DMS 273 treated with DMSO at 0.1 percent for 48 hours (cell line): Measurements from ENCODE around the gene CMTM8.

Source experiments
- DNase-seq: peaks from one replicate; lab custom pipeline; 2025; lab: John Stamatoyannopoulos, UW

CMTM8 gene

GRCh38 chr3:32340611-32341365 lies 102.3 kb downstream of the CMTM8 start:
- DNase-seq, result no peak

DNA sequence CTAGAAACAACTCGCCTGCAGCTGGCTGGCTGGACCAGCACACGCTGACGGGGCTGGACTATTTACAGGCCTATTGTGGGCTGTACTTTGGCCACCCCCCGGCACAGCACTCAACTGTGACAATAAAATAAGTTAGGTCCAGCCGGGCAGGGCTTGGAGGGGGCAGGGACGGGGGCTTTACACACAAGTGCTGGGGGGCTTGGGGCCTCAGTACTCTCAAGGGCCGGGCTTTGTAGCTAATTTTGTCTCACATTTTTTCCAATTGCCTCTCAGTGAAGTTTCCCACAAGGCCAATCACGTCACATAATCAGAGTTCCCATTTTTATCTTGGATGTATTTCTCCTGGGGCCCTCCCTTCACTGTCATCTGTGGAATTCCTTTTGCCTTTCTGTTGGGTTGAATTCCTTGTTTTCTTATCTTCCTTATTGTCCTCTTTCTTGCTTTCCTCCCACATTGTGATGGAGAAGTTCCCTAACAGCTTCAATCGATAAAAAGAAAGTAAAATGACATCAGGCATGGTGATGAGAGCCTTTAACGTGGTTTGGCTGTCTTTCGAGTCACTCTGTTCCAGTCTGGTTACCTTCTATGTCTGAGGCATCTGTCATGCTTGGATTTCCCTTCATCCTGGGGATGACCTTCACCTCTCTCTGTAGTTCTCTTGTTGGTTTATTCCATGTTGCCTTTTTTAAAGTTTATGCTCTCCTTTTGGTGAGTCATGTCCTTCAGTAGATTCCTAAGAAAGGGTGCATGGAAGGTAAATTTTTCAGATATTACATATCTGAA lies 109.1 kb downstream of the CMTM8 start:
- no peak for DNase-seq

DNA sequence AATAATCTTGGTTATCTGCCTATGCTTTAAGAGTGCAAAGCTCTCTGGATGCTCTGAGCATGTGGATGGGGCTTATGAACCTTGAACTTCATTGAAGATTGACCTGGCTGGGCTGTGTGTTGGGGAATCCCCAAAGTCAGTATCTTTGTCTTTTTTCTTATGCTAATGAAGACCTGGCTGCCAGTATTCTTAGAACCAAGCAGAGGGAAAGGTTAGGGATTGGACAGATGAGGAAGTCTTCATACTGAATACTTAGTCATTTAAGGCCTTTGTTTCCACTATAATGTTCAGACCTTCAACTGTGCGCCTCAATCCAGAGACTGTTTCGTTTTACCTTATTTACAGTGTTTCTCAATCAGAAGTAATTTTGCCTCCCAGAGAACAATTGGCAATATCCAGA lies 110.7 kb downstream of the CMTM8 start:
- no peak for DNase-seq

DNA sequence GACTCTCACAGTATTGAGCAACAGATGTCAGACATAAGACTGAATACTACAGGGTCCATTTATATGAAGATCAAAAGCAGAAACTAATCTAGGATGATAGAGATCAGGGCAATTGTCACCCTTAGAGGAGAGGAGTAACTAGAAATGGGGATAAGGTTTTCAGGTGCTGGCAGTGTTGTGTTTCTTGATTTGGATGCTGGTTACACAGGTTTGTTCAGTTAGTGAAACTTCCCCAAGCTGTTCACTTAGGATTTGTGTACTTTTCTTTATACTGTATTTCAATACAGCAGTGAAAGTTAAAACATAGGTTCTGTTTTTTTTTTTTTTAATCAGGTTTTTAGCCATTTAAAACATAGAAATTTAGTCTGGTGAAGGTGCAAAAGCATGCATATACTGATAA lies 114.1 kb downstream of the CMTM8 start:
- no peak for DNase-seq

GRCh38 chr3:32353351-32353750 lies 114.9 kb downstream of the CMTM8 start:
- DNase-seq, result no peak

DNA sequence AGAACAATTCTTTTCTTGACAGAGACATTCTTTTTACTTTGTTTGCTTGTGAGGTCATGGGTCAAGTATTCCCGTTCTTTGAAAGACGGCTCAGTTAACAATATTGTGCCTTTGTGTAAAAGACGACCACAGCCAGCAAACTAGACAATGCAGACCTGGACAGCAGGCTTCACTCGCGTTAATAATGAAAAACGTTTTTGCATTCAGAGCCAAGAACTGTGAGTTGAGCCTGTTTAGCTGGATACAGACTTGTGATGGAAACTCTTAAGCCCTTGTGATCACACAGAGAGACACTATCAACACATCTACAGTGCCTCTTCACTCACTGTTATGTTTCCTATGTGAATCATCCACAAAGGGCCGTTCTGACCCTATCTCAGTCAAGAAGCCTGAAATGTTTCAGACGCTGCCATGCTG lies 115.9 kb downstream of the CMTM8 start:
- no peak for DNase-seq

- DNase-seq, result no peak
Measured at GRCh38 chr3:32355751-32356291, 117.3 kb downstream of the CMTM8 start.

GRCh38 chr3:32359766-32360492 lies 121.4 kb downstream of the CMTM8 start:
- DNase-seq, result no peak

GRCh38 chr3:32360493-32360827 lies 122.0 kb downstream of the CMTM8 start:
- DNase-seq, result no peak

DNA sequence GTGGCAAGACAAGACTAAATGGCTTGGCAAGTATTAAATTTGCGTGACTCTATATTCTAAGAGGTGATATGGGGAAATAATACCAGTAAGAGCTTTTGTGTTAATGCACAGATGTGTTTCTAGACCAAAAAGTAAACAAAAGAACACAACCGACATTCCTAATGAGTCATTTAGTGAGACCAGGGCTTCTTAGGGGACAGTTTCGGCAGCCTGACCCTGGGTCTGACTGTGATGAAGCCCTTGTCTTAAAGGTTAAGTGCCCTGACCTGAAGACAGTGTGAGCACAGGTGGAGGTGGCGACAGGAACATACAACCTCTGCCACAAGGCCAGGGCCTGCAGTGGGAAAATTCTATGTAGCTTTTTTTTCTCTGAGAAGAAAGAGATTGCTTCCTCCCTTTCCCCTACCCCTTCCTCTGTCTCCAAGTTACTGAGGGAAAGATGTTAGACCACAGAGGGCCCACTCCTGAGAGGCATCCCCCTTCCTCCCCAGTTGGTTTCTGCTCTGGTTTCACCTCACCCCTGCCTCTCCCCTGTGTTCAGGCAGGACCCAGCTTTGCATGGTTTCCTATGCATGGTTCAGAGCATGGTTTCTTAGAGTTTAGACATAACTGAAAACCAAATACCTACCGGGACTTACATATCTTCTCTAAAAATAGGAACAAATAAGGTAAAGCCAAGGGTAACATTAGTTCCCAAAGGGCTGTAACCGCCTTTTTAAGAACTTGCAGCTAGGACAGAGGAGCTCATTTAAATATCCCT lies 128.3 kb downstream of the CMTM8 start:
- no peak for DNase-seq

DNA sequence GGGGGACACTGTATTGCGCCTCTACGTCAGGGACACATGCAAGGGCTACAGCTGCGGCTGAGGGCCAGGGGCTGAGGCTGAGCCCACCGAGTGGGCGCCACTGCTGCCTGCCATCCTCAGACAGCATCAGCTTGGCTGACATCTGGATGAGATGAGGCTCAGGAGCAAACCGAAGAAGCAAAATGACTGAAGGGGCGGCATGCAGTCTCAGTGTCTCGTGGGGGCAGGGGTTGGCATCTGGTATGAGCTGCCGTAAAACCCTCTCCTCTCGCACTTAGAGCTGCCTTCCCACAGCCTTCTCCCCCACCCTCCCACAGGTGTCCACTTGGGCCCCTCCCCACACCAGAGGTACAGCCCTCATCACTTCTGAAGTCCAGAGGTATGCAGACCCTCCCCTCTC lies 129.0 kb downstream of the CMTM8 start:
- no peak for DNase-seq

DNA sequence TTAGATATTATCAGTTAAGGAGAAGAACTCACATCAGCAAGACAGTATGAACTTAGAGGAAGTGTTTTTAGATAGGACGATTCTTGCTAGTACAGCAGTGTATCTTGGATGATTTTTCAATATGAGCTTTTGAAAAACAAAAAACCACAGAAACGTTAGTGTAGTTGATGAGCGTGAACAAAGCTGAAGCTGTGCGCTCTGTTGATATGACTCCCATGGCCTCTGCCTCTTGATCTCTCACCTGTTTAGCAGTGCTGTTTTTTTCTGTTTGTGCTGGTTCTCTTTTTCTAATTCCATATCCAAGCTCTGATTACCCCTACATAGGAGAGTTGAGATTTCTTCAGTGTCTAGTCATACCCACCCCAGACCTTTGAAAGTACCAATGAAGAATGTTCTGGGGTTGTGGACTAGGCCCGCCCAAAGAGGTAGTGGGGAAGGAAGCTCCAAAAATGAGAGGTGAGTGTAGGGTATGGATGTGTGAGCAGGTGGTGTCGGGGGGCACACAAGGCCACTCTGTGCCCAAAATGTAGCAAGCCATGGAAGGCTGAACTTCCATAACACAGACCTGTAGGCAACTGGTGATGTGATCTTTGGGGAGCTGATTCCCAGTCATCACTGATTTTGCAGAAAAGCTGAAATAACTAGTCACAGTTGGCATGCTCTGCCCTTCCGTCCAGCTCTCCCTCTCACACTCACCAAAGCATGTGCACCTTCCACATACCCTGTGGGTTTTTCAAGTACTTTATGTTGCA lies 133.2 kb downstream of the CMTM8 start:
- DNase-seq, result no peak

DNA sequence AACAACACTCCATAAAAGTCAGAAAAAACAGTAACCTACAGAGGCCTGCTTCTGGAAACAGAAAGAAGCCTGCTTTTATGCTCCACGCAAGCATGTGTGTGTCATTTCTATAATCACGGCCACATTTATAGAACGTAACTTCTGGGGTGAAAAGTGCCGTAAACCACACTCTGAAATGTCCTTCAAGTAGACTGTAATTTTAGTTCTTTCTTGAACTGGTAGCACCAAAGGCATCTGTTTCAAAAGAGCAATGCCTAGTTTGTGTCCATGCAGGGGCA lies 133.7 kb downstream of the CMTM8 start:
- DNase-seq, result no peak

GRCh38 chr3:32373276-32373675 lies 134.8 kb downstream of the CMTM8 start:
- DNase-seq, result no peak

GRCh38 chr3:32373844-32374243 lies 135.4 kb downstream of the CMTM8 start:
- DNase-seq, result no peak

GRCh38 chr3:32374788-32375595 lies 136.5 kb downstream of the CMTM8 start:
- peak; percentile 12 for DNase-seq

DNA sequence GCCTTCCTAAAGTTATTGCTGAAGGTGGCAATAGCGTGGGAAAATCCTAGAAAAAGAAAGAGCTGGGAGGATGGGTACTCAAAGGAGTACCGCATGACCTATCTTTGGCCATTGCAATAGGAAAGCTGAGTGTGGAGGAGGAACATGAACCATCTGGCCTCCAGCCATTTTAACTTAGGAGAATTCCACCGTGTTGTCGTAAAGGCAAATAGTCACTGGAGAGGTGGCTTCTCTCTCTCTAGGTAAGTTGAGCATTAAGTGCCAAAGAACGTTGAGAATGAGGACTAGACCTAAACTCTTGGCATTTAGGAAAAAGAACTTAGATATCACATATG lies 137.1 kb downstream of the CMTM8 start:
- no peak for DNase-seq

GRCh38 chr3:32376115-32376514 lies 137.6 kb downstream of the CMTM8 start:
- no peak for DNase-seq

GRCh38 chr3:32379831-32380500 lies 141.5 kb downstream of the CMTM8 start:
- no peak for DNase-seq

GRCh38 chr3:32381922-32382321 lies 143.4 kb downstream of the CMTM8 start:
- DNase-seq, result no peak
